WTC11 (cell line): ENCODE results near the gene SPATA22.

Experiments used
- ARID4B ChIP-seq: sonication (generic); formaldehyde crosslinking; IDR thresholded peaks from 2 replicates; pipeline ENCODE4 v1.8.0; 2023; ENCODE audit warnings: missing genetic modification reagents, mild to moderate bottlenecking, borderline replicate concordance
- ATF2 ChIP-seq: sonication (generic); formaldehyde crosslinking; IDR thresholded peaks from 2 replicates; pipeline ENCODE4 v1.8.1; 2022; ENCODE audit warnings: low read depth, missing genetic modification reagents, borderline replicate concordance
- ATF3 ChIP-seq: sonication (generic); formaldehyde crosslinking; conservative IDR thresholded peaks from 2 replicates; pipeline ENCODE4 v1.8.1; 2022; ENCODE audit warnings: mild to moderate bottlenecking, missing genetic modification reagents
- CTCF ChIP-seq: fragments of 200-600 bp; IDR thresholded peaks from 2 replicates; pipeline ENCODE4 v1.8.0; 2022; ENCODE audit warnings: antibody characterized with exemption
- E2F4 ChIP-seq: sonication (generic); formaldehyde crosslinking; IDR thresholded peaks from 2 replicates; pipeline ENCODE4 v1.8.1; 2022; ENCODE audit warnings: low read depth, mild to moderate bottlenecking, moderate library complexity, missing genetic modification reagents, borderline replicate concordance
- FOXK1 ChIP-seq: sonication (generic); formaldehyde crosslinking; IDR thresholded peaks from 2 replicates; pipeline ENCODE4 v1.8.0; 2022; ENCODE audit warnings: mild to moderate bottlenecking, moderate library complexity, missing genetic modification reagents
- HMGA2 ChIP-seq: fragments of 250-450 bp; sonication (Bioruptor Pico); IDR thresholded peaks from 2 replicates; pipeline ENCODE4 v1.4.0; 2021; ENCODE audit warnings: mild to moderate bottlenecking, moderate library complexity
- PREB ChIP-seq: sonication (generic); formaldehyde crosslinking; IDR thresholded peaks from 2 replicates; pipeline ENCODE4 v1.8.1; 2022; ENCODE audit warnings: mild to moderate bottlenecking, missing genetic modification reagents, moderate library complexity, borderline replicate concordance
- SP1 ChIP-seq: sonication (generic); formaldehyde crosslinking; conservative IDR thresholded peaks from 2 replicates; pipeline ENCODE4 v1.8.1; 2022; ENCODE audit warnings: missing genetic modification reagents
- TCF7 ChIP-seq: sonication (generic); formaldehyde crosslinking; IDR thresholded peaks from 2 replicates; pipeline ENCODE4 v1.8.0; 2022; ENCODE audit warnings: mild to moderate bottlenecking, low read depth, missing genetic modification reagents, moderate library complexity
- ZBTB21 ChIP-seq: sonication (generic); formaldehyde crosslinking; IDR thresholded peaks from 2 replicates; pipeline ENCODE4 v1.8.1; 2023; ENCODE audit warnings: mild to moderate bottlenecking, missing genetic modification reagents, borderline replicate concordance
- ZNF416 ChIP-seq: fragments of 250-450 bp; sonication (Bioruptor Pico); IDR thresholded peaks from 2 replicates; pipeline ENCODE4 v1.9.0; 2021; ENCODE audit warnings: mild to moderate bottlenecking, inconsistent platforms

- TF ChIP-seq E2F4 (CRISPR knock-in tag) (no peak), ZNF416 (no peak), PREB (no peak), FOXK1 (CRISPR knock-in tag) (no peak), ATF3 (no peak), ZBTB21 (CRISPR knock-in tag) (no peak), TCF7 (CRISPR knock-in tag) (no peak), CTCF (no peak), ATF2 (CRISPR knock-in tag) (no peak), HMGA2 (CRISPR knock-in tag) (no peak), SP1 (no peak), ARID4B (CRISPR knock-in tag) (no peak)
These were observed 518 bp upstream of the SPATA22 start for GRCh38 chr17:3472137-3472536.
